ENCODE data around the gene SMAD4.

GRCh38 chr18:50986360-50987087 lies 43.5 kb upstream of the SMAD4 start:
- TF ChIP-seq CTCF (IDR thresholded peaks at IDR 0.05; ENCODE audit: borderline replicate concordance, extremely low read depth, low read length, poor library complexity, severe bottlenecking) (no peak), EZH2 (IDR thresholded peaks at IDR 0.05; ENCODE audit: borderline replicate concordance, low read depth, low read length, severe bottlenecking) (no peak)
